Activated naive CD8-positive, alpha-beta T cell treated with anti-CD3 and anti-CD28 coated beads, Interleukin-2, amount 10 ng/mL, durations not matched to agents 7 days and 5 days (primary cell): ENCODE measurements around the gene NNAT. TPM values are rescaled to one million over a fixed set of nuclear protein-coding genes. Genes with fewer than 3 reads are reported as not detected.
A peak's percentile ranks its signal among the peaks of the same experiment; 100 is the strongest.

ENCODE experiments used
- ATAC-seq: fragments of 150-1000 bp; cut with Tn5 transposase; one replicate; pipeline ENCODE4 v1.10.0; 2021; ENCODE audit warnings: low read depth, moderate library complexity
- POLR2A ChIA-PET: fragments of 350-600 bp; sonication (Branson Sonifier 250); formaldehyde crosslinking; loops from one replicate; lab custom pipeline; 2021; ENCODE audit warnings: antibody characterized with exemption; lab: Charles Lee
- DNase-seq: peaks from one replicate; pipeline ENCODE4 v3.0.0; 2021
- H3K27ac Mint-ChIP-seq: one replicate; pipeline ENCODE4 v1.8.0; 2022; ENCODE audit warnings: mild to moderate bottlenecking, mixed read lengths
- H3K27me3 Mint-ChIP-seq: one replicate; pipeline ENCODE4 v1.8.0; 2022; ENCODE audit warnings: mild to moderate bottlenecking, moderate library complexity, mixed read lengths
- H3K36me3 Mint-ChIP-seq: one replicate; pipeline ENCODE4 v1.8.0; 2021; ENCODE audit warnings: mild to moderate bottlenecking, mixed read lengths
- H3K4me1 Mint-ChIP-seq: one replicate; pipeline ENCODE4 v1.8.0; 2021; ENCODE audit warnings: mixed read lengths
- H3K4me3 Mint-ChIP-seq: one replicate; pipeline ENCODE4 v1.8.0; 2022; ENCODE audit warnings: mild to moderate bottlenecking, moderate library complexity, mixed read lengths
- H3K9me3 Mint-ChIP-seq: one replicate; pipeline ENCODE4 v1.8.0; 2021; ENCODE audit warnings: mixed read lengths
- total RNA-seq, 2 experiments: library from RNA; stranded (reverse); gene quantifications; one replicate each; pipeline ENCODE4 v1.2.3, GENCODE V29; 2021

The NNAT gene
- total RNA-seq, 2 experiments from 2014 or later: 0.58 TPM; not detected in 1

DNA sequence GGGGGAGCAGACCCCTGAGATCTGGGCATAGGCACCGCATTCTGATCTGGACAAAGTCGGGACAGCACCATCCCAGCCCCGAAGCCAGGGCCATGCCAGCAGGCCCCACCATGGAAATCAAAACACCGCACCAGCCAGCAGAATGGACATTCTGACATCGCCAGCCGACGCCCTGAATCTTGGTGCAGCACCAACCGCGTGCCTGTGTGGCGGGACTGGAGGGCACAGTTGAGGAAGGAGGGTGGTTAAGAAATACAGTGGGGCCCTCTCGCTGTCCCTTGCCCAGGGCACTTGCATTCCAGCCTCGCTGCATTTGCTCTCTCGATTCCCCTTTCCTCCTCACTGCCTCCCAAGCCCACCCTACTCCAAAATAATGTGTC, 2.0 kb downstream of the NNAT start:
- DNase-seq (no peak), ATAC-seq (no peak)
- no peaks in the 10 kb centered on the region for H3K9me3 Mint-ChIP-seq
- H3K27ac Mint-ChIP-seq: no peak overlapping the region
- no peaks in the 10 kb centered on the region for H3K27me3 Mint-ChIP-seq
- H3K36me3 Mint-ChIP-seq: peaks cover 8% of the 10 kb centered on the region
- no peak overlapping the region for H3K4me3 Mint-ChIP-seq
- peaks cover 36% of the 10 kb centered on the region for H3K4me1 Mint-ChIP-seq
- POLR2A ChIA-PET: no interaction called here

DNA sequence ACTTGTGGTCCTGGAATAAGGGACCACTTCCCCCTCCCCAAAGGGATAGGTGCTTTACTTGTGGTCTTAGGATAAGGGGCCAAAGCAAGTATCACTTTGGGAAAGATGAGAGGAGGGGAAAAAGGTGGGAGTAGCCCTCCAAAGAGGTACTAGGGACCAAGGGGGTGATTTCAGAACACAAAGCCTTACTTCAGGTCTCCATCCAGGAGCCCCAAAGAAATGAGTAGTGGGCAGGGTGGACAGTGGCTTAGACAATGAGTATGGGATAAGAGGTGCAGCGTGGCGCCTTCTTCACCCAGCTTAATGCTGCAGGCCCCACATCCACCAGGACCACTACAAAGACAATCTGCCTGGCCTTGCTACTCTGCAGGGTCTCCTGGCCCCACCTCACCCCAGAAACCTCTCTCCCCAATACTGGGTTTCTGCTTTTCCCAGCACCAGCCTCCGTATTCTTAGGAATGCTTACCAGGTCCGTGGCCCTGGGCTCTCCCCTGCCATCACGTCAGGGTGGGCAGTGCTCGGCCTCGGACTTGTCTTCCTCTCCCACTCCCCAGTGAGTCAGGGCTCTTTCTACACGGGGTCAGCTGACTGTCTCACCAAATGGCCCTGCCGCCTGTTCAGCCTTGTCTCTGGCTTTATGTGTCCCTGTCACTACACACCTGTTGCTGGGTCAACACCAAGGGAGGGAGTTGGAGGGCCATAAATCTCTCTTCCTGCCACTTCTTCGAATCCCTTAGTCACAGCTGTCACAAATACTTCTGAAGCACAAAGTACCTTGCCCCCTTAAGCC, 3.1 kb downstream of the NNAT start:
- POLR2A ChIA-PET: no interaction called here
- DNase-seq: no peak
- no peak overlapping the region for H3K27ac Mint-ChIP-seq
- no peaks in the 10 kb centered on the region for H3K9me3 Mint-ChIP-seq
- peak overlapping the region; percentile 11 for H3K4me3 Mint-ChIP-seq
- peaks cover 5% of the 10 kb centered on the region for H3K36me3 Mint-ChIP-seq
- H3K4me1 Mint-ChIP-seq: peaks cover 43% of the 10 kb centered on the region
- no peak for ATAC-seq
- no peaks in the 10 kb centered on the region for H3K27me3 Mint-ChIP-seq

DNA sequence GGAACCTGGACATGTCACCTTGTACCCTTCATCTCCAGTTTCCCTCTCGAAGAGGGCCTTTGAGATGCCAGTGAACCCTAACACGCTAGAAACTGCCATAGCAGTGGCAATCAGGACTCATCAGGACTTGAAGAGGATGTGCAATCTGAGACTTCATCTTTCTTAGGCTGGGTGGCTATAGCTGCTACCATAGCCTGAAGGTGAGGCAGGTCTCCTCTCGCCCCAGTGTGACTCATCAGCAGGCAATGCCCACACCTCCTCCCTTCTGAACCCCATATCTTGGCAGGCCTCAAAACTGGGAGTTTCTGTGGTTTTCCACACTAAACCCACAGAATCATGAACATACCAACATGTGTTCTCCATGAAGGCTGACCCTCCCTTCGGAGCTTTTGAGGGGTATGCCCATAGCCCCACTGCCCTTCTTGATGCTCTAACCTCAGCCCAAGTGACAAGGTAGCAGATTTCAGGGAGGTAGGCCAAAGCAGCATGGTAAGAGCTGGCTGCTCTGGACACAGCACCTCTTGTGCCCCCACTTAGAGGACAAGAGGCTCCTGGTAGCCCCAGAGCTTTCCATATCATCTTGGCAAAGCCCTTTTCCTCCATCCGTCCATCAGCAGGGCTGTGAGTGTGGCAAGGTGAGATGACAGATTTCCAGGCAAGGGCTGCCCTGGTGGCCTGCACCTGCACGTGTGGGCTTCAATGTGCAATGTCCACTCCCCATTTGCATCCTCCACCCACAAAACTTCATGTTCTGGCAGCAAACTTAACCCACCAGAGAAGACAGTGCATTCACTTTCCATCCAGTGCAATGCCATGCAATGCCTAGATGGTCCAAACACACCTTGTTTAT, 4.0 kb downstream of the NNAT start:
- Mint-ChIP-seq H3K4me1 (peaks cover 45% of the 10 kb centered on the region), H3K4me3 (peak overlapping the region; percentile 14), H3K27me3 (no peaks in the 10 kb centered on the region), H3K9me3 (no peaks in the 10 kb centered on the region), H3K27ac (no peak overlapping the region), H3K36me3 (peaks cover 5% of the 10 kb centered on the region)
- ATAC-seq: no peak
- no peak for DNase-seq
- POLR2A ChIA-PET: no interaction called here

DNA sequence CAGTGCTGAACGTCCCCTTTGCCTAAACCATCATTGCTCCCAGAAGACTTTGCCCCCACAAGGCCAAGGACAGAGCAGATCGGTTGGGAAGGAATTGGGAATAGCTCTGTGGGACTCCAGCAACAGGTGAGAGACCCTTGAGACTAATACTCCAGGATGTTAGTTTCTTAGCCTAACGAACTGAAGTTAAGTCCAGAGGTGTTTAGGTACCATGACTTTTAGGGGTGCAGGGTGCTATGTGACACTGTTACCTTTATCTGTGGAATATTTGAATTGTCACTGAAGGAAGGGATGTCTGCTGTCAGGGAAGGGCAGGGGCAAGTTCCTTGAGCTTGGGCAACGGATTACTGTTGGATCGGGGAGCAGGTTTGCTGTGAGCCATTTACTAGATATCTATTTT, 4.8 kb downstream of the NNAT start:
- DNase-seq (no peak), ATAC-seq (no peak)
- no peak overlapping the region for H3K27ac Mint-ChIP-seq
- no peaks in the 10 kb centered on the region for H3K27me3 Mint-ChIP-seq
- peaks cover 41% of the 10 kb centered on the region for H3K4me1 Mint-ChIP-seq
- H3K9me3 Mint-ChIP-seq: no peaks in the 10 kb centered on the region
- H3K36me3 Mint-ChIP-seq: peaks cover 2% of the 10 kb centered on the region
- H3K4me3 Mint-ChIP-seq: peak overlapping the region; percentile 89
- POLR2A ChIA-PET: no interaction called here

DNA sequence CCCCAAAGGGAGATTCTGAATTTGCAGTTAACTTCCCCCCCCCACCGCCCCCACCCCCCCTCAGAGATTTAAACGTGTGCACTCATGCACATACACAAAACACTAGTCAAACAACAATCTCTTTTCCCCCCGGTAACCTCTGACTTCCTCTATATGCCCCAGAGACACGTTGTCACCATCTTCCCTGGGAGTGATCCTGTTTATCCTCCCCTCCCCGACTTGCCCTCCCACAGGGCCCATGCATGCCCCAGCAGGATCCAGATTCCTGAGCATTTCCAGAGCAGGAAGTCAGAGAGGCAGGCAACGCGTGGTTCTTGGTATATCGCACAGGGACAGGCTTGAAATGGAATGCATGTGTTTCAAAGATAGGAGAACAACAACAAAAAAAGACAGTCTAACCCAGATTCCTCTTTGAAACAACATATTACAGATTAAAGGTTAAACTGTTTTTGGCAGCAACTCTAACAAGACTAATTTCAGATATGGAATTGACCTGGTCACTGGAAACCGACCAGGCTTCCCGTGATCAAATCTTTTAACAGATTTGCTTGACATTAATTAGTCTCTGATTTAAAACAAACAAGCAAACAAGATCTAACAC, 5.3 kb downstream of the NNAT start:
- peaks cover 41% of the 10 kb centered on the region for H3K4me1 Mint-ChIP-seq
- DNase-seq (no peak), ATAC-seq (no peak)
- peaks cover 1% of the 10 kb centered on the region for H3K36me3 Mint-ChIP-seq
- H3K27ac Mint-ChIP-seq: peak overlapping the region; percentile 98
- POLR2A ChIA-PET: no interaction called here
- H3K4me3 Mint-ChIP-seq: peak overlapping the region; percentile 89
- peaks cover 2% of the 10 kb centered on the region for H3K27me3 Mint-ChIP-seq
- H3K9me3 Mint-ChIP-seq: no peaks in the 10 kb centered on the region

DNA sequence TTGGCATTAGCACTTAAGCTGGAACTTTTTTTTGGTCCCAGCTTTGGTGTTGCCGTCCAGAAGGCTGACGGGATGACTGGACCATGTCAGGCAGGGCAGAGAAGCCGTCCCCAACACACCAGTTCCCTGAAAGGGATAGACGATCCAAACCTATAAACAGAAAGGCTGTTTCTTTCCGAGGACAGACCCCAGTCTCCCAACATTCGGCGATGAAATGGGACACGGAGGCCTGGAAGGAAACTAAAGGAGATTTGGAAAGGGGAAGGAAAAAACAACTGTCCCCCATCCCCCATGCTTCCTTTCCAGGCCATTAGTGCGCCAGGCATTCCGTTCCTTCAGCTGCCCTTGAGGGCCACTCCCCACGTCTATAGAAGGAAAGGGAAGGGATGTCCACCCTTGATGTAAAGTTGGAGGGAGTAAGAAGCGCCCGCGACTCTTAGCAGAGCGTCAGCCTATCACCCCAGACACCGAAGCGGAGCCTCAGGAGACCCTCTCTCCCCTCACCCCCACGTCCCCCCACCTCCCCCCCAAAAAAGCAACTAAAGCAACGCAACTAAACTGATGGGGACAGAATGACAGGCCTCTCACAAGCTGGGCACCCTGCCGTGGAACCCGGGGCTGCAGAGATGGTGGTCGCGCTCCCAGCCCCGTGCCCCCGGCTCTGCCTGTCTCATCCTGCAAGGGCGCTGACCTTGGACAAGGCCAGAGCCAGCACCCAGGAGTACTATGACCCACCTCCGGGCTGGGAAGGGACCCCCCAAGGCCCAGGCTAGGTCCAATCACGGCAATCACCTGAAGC, 6.0 kb downstream of the NNAT start:
- POLR2A ChIA-PET: no interaction called here
- Mint-ChIP-seq H3K27ac (peak overlapping the region; percentile 98), H3K4me3 (peak overlapping the region; percentile 89), H3K27me3 (peaks cover 2% of the 10 kb centered on the region), H3K9me3 (no peaks in the 10 kb centered on the region), H3K36me3 (peaks cover 1% of the 10 kb centered on the region), H3K4me1 (peaks cover 39% of the 10 kb centered on the region)
- ATAC-seq (no peak), DNase-seq (no peak)

DNA sequence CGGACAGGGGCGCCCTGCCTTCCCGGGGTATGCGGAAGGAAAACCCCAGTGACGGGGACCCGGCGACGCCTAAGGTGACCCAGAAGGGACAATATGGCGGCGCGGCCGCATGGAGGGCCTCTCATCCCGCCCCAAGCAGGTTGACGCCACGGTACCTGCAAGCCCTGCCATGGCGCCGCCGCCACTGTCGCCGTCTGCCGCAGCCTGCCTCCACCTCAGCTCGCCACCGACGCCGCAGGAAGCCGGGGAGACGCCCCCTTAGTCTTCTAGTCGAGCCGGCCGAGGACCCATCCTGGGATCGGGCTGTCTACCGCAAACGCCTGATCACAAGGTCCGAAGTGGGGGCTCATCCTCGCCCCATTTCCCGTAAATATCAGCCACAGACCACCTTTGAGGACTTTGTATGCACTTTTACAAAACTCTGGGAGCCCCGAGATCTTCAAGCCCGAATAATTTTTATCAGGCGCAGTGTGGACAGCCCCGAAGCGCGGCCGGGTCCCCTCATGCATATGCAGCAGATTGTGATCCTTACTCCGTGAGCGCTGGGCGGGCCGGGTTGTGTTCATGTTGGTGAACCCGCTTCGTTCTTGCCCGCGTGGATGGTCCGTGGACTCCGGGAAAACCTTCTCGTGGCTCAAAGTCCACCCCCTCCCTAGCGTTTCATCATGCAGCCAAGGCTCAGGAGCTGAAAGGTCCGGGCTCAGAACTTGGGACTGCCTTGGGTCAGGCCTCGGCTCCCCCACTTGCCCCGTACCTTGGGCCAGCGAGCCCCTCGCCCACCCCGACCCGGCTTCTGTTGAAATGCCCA, 6.8 kb downstream of the NNAT start, which contains the start of gene BLCAP:
Gene BLCAP, minus strand, starts transcription at position 239 of the 808 bp plus-strand sequence. CDS start 8,702 bp downstream, outside the sequence.
- peaks cover 39% of the 10 kb centered on the region for H3K4me1 Mint-ChIP-seq
- POLR2A ChIA-PET: interaction anchor here (0.5 to 1.3 kb wide), 4 partner anchors 148 to 778 kb away, joined by 3 to 4 read pairs (median 3); no protein-coding TSS in a partner anchor

DNA sequence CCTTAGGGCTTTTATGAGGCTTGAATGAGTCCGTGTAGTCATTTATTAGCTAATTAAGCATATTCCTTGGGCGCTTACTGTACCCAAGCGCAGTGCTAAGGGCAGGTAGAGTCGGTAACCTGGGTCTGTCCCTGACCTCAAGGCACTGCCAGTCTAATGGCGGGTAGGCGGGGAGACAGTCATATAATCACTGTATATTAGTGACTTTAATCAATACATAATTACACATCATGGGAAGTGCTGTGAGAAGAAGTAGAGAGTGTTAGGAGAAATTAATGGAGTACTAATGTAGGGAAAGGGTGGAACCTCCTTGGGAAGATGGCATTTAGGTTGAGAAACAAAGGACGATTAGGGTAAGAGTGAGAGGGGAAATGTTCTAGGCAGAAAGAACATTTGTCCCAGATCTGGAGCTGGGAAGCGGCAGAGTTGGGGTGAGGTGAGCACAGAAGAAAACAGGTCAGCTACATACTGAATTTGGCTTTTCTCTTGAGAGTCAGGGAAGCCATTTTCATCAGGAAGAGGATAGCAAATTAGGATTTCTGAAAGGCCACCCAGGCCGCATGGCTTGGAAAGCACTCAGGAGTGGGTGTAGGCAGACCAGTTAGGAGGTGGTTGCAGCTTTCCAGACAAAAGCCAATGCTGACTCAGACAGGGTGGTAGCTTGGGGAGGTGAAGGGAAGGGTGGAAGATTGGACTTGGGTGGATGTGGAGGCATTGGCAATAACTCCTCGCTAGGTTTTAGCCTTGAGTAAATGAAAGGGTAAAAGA, 7.6 kb downstream of the NNAT start:
- POLR2A ChIA-PET: interaction anchor here (0.5 to 1.3 kb wide), 4 partner anchors 149 to 778 kb away, joined by 3 to 4 read pairs (median 3); no protein-coding TSS in a partner anchor
- Mint-ChIP-seq H3K27ac (peak overlapping the region; percentile 98), H3K4me3 (peak overlapping the region; percentile 89), H3K27me3 (peaks cover 2% of the 10 kb centered on the region), H3K36me3 (no peaks in the 10 kb centered on the region), H3K4me1 (peaks cover 36% of the 10 kb centered on the region), H3K9me3 (no peaks in the 10 kb centered on the region)
- ATAC-seq (peak; percentile 2), DNase-seq (no peak)

More for the DNA sequence above, 6.8 kb downstream of the NNAT start, which contains the start of gene BLCAP:
- ATAC-seq: peak; percentile 91
- Mint-ChIP-seq H3K36me3 (peaks cover 1% of the 10 kb centered on the region), H3K9me3 (no peaks in the 10 kb centered on the region), H3K4me3 (peak within 1 kb of the TSS; percentile 89), H3K27ac (peak within 1 kb of the TSS; percentile 98), H3K27me3 (peaks cover 2% of the 10 kb centered on the region)
- DNase-seq: peak; percentile 92

DNA sequence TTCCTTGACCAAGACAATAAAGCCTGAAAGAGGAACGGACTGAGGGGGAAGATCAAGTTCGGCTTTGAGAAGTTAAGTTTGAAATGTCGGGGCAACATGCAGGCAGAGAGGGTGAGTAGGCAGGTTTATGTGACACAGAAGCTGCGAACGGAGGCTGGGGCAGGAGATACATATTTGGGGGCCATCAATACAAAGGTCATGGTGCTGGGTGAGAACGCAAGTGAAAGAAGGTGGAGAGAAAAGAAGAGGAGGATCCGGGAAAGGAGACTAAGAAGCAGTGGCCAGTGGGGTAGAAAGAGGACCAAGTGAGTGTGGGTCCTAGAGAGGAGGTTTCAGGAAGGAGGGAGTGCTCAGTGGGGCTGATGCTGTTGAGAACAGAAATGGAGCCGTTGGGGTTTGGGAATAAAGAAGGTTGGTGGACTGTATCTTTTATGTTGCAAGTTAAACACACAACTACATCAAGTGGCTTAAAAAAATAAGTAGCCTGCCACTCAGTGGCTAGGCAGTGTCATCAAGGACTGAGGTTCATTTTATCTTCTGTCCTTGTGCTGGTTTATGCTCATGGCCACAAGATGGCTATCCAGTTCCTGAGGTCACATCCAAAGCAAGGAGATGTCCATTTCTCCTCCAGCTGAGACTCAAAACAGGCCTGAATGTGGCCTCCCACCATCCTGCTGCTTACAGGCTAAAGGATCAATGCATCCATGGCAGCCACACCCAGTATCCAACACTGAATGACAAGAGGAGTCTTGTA, 8.3 kb downstream of the NNAT start:
- Mint-ChIP-seq H3K36me3 (no peaks in the 10 kb centered on the region), H3K9me3 (no peaks in the 10 kb centered on the region), H3K27ac (no peak overlapping the region), H3K4me1 (peaks cover 36% of the 10 kb centered on the region), H3K27me3 (peaks cover 2% of the 10 kb centered on the region), H3K4me3 (peak overlapping the region; percentile 8)
- POLR2A ChIA-PET: interaction anchor here (1.0 to 1.3 kb wide), 2 partner anchors 265 to 340 kb away, joined by 3 to 4 read pairs; no protein-coding TSS in a partner anchor
- ATAC-seq (no peak), DNase-seq (no peak)

DNA sequence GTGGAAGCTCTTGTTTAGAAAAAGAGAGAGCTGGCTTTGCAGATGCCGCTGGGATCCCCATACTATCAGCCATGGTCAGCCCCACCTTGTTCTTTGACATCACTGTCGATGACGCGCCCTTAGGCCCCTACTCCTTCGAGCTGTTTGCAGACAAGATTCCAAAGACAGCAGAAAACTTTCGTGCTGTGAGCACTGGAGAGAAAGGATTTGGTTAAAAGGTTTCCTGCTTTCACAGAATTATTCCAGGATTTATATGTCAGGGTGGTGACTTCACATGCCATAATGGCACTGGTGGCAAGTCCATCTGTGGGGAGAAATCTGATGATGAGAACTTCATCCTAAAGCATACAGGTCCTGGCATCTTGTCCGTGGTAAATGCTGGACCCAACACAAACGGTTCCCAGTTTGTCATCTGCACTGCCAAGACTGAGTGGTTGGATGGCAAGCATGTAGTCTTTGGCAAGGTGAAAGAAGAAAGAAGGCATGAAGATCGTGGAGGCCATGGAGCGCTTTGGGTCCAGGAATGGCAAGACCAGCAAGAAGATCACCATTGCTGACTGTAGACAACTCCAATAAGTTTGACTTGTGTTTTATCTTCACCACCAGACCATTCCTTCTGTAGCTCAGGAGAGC, 9.0 kb downstream of the NNAT start:
- Mint-ChIP-seq H3K27ac (no peak overlapping the region), H3K27me3 (peaks cover 2% of the 10 kb centered on the region), H3K4me1 (peaks cover 33% of the 10 kb centered on the region), H3K36me3 (no peaks in the 10 kb centered on the region), H3K4me3 (no peak overlapping the region), H3K9me3 (no peaks in the 10 kb centered on the region)
- DNase-seq (no peak), ATAC-seq (no peak)
- POLR2A ChIA-PET: no interaction called here
